ENCODE results near the gene TRIM26. TPM values are rescaled to one million over a fixed set of nuclear protein-coding genes. Genes with fewer than 3 reads are reported as not detected.

Gene TRIM26
- total and polyA plus RNA-seq, 7 donors = 34.2 to 60.4 (median 40.3) TPM

DNA sequence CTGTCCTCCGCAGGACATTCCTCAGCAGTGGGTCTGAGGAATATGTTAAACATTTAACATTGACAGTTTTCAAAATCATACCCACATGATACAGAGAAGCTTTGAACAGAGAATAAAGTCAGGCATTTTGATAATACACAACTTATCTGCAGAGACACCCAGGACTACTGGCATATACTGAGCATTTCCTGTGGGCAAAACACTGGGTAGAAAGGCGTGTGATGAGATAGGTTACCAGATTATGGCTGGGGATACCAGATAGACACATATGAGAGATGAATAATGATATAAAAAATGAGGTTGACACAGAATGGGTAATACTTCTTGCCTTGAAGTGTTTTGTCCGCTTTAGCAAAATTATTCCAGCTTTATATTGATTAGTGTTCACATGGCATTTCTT, 31.4 kb upstream of the TRIM26 start:
- no peak for DNase-seq
- no peaks in the 10 kb centered on the region for H3K36me3 ChIP-seq
- no peaks in the 10 kb centered on the region for H3K4me1 ChIP-seq
- intact Hi-C loops (cut with DNase I) = no loop called here
- WGBS, 2 donors = 79 to 83% methylated on average over 3 of the region's 3 CpGs
- H3K27ac ChIP-seq = no peak overlapping the region
- H3K4me3 ChIP-seq = no peak overlapping the region
- H3K9me3 ChIP-seq = no peaks in the 10 kb centered on the region
- H3K27me3 ChIP-seq = no peaks in the 10 kb centered on the region
- TF ChIP-seq POLR2AphosphoS5 (IDR thresholded peaks at IDR 0.05) (no peak), EP300 (IDR thresholded peaks at IDR 0.05) (no peak), CTCF (IDR thresholded peaks at IDR 0.05) (no peak), POLR2A (IDR thresholded peaks at IDR 0.05) (no peak)

DNA sequence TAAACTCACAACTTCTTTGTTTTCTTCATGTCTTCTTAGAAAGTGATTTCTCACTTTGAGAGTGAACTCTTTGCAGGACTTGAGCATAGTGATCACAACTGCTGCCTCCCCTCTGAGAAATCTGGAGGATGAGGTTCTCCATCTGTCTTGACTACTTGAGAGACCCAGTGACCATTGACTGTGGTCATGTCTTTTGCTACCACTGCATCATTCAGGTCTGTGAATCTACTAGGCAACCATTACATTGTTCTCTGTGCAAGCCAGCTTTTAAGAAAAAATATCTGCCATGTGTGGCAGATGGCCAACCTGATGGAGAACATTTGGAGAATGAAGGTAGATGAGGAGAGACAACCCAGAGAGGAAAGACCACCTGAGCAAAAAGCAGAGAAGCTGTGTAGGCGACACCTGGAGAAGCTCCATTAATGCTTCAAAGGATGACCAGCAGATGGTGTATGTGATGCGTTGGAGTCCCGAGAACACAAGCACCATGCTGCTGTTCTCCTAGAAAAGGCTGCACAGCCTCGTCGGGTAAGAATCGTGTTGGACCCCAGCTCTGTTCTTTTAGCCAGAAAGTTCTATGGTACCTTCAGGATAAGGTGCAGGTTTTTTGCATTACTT, 25.1 kb upstream of the TRIM26 start:
- Histone ChIP-seq H3K4me3 (no peak overlapping the region), H3K27ac (no peak overlapping the region), H3K4me1 (no peaks in the 10 kb centered on the region), H3K27me3 (no peaks in the 10 kb centered on the region), H3K9me3 (no peaks in the 10 kb centered on the region), H3K36me3 (no peaks in the 10 kb centered on the region)
- intact Hi-C loops (cut with DNase I) = no loop called here
- WGBS, 2 donors = 33 to 43% methylated on average over 6 of the region's 6 CpGs
- no peak for TF ChIP-seq POLR2A (IDR thresholded peaks at IDR 0.05)
- no peak for DNase-seq

GRCh38 chr6:30234356-30234755, 21.1 kb upstream of the TRIM26 start:
- TF ChIP-seq EP300 (IDR thresholded peaks at IDR 0.05) = no peak
- no peak for TF ChIP-seq CTCF (IDR thresholded peaks at IDR 0.05)
- TF ChIP-seq POLR2AphosphoS5 (IDR thresholded peaks at IDR 0.05) = no peak
- no peak for TF ChIP-seq POLR2A (IDR thresholded peaks at IDR 0.05)
- WGBS, 2 donors = 46 to 53% methylated on average over 2 of the region's 2 CpGs
- H3K9me3 ChIP-seq = no peaks in the 10 kb centered on the region
- H3K36me3 ChIP-seq = no peaks in the 10 kb centered on the region
- H3K4me1 ChIP-seq = no peaks in the 10 kb centered on the region
- H3K27me3 ChIP-seq = no peaks in the 10 kb centered on the region
- H3K27ac ChIP-seq = no peak overlapping the region
- no peak overlapping the region for H3K4me3 ChIP-seq
- intact Hi-C loops (cut with DNase I) = no loop called here
- no peak for DNase-seq

GRCh38 chr6:30231067-30231466, 17.9 kb upstream of the TRIM26 start:
- Histone ChIP-seq H3K9me3 (no peaks in the 10 kb centered on the region), H3K36me3 (no peaks in the 10 kb centered on the region), H3K27ac (no peak overlapping the region), H3K4me1 (no peaks in the 10 kb centered on the region), H3K4me3 (no peak overlapping the region), H3K27me3 (no peaks in the 10 kb centered on the region)
- intact Hi-C loops (cut with DNase I) = no loop called here
- no peak for DNase-seq
- 58 to 77% methylated on average over 2 of the region's 2 CpGs for WGBS, 2 donors
- TF ChIP-seq EP300 (IDR thresholded peaks at IDR 0.05) (no peak), POLR2AphosphoS5 (IDR thresholded peaks at IDR 0.05) (no peak), POLR2A (IDR thresholded peaks at IDR 0.05) (no peak), CTCF (IDR thresholded peaks at IDR 0.05) (no peak)

DNA sequence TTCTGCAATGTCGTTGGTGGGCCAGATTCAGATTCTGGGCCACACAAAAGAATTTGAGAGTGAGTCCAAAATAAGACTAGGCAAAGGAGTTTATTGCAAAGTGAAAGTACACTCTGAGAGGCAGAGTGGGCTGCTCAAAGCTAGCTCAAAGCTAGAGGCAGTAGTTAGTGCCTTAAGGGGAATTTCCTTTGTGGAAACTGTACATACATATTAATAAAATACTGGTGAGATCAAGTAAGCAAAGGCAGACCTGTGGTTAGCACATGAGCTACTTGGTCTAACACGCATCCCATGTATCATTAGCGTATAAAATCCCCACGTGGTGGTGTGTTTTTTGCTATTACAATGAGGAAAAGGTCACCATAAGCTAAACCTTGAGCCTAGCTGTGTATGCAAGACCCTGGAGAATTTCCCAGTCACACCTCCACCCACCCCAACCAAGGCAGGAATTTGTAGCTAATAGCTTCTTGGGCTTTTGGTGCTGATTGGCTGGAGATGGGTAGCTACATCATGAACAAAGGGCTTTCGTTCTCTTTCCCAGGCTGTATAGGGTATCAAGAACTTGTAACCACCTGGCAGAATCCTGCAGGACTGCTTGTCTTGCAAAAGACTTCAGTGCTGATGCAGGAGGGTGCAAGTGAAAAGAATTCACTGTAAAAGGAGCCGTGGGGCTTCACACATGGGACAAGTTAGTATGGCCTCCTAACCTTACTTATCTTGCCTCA, 14.7 kb upstream of the TRIM26 start:
- Histone ChIP-seq H3K27ac (no peak overlapping the region), H3K9me3 (no peaks in the 10 kb centered on the region), H3K27me3 (no peaks in the 10 kb centered on the region), H3K4me1 (no peaks in the 10 kb centered on the region), H3K4me3 (no peak overlapping the region), H3K36me3 (no peaks in the 10 kb centered on the region)
- intact Hi-C loops (cut with DNase I) = no loop called here
- DNase-seq = no peak
- WGBS, 2 donors = 72 to 78% methylated on average over 6 of the region's 6 CpGs
- TF ChIP-seq EP300 (IDR thresholded peaks at IDR 0.05) (no peak), POLR2AphosphoS5 (IDR thresholded peaks at IDR 0.05) (no peak), CTCF (IDR thresholded peaks at IDR 0.05) (no peak), POLR2A (IDR thresholded peaks at IDR 0.05) (no peak)
